BJ (cell line): Measurements from ENCODE around the gene MTARC2. TPM values are rescaled to one million over a fixed set of nuclear protein-coding genes. Genes with fewer than 3 reads are reported as not detected.

Experiments used
- CTCF ChIA-PET: fragments of 350-600 bp; formaldehyde crosslinking; extraction: SDS; loops from one replicate; lab custom pipeline; 2021; ENCODE audit warnings: antibody characterized with exemption, inconsistent platforms; lab: Yijun Ruan, JAX
- POLR2A ChIA-PET: fragments of 300-600 bp; sonication (Branson Sonifier 250); formaldehyde crosslinking; extraction: SDS; loops from one replicate; lab custom pipeline; 2021; ENCODE audit warnings: antibody characterized with exemption; lab: Charles Lee
- DNase-seq: peaks from one replicate; pipeline ENCODE4 v3.0.0-alpha.2; 2011; ENCODE audit warnings: low read depth
- H3K27me3 ChIP-seq: 2 replicates; pipeline ENCODE4 v1.6.0; 2011; ENCODE audit warnings: low read length; ENCODE audit not compliant: control insufficient read depth, insufficient read depth
- H3K36me3 ChIP-seq: 2 replicates; pipeline ENCODE4 v1.5.1; 2011; ENCODE audit warnings: low read length; ENCODE audit not compliant: control insufficient read depth, insufficient read depth
- H3K4me3 ChIP-seq: 2 replicates; pipeline ENCODE4 v1.5.1; 2011; ENCODE audit warnings: low read depth, mild to moderate bottlenecking, control low read depth, low read length
- CTCF ChIP-seq: IDR thresholded peaks from 2 replicates; pipeline ENCODE4 v1.5.1; 2011; ENCODE audit warnings: low read depth, mild to moderate bottlenecking, control low read depth, inconsistent platforms, low read length, moderate library complexity; ENCODE audit not compliant: insufficient read depth
- polyA plus RNA-seq: library from polyadenylated mRNA; depleted of rRNA; stranded (reverse); fragments of >200 nt; gene quantifications from 2 replicates; pipeline ENCODE4 v1.2.3, GENCODE V29; 2011

MTARC2 gene
- polyA plus RNA-seq, 1 experiment: 5.7 TPM

DNA sequence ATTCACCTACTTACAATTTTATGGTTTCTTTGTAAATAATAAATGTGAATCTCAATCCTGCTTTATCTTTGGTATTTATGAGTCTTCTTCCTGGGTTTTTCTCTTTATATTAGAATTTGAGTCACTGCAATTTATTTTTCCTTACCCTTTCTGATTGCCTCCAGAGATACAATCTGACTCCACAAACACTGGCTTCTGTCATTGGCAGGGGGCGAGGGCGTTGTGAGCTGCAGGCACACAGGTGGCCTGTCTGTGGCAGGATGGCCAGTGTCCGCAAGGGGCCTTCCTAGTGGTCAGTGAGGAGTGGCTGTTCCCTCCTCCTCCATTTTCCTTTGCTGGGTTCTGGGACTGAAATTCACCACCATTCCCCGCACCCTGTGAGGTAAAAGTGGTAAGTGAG, 36.6 kb downstream of the MTARC2 start:
- CTCF ChIA-PET: interaction anchor here (0.7 to 8.0 kb wide), 3 partner anchors 9 to 25 kb away, joined by 3 to 64 read pairs (median 9); no protein-coding TSS in a partner anchor
- Histone ChIP-seq H3K4me3 (no peak overlapping the region), H3K36me3 (no peaks in the 10 kb centered on the region), H3K27me3 (no peaks in the 10 kb centered on the region)
- no peak for TF ChIP-seq CTCF
- DNase-seq: no peak
- POLR2A ChIA-PET: no interaction called here

- ChIA-PET POLR2A (interaction anchor here (0.5 kb wide), 1 partner anchor 112 kb away, joined by 3 read pairs; no protein-coding TSS in a partner anchor), CTCF (interaction anchor here (0.6 to 8.0 kb wide), 5 partner anchors 10 to 495 kb away, joined by 3 to 64 read pairs (median 4); no protein-coding TSS in a partner anchor)
- Histone ChIP-seq H3K36me3 (no peaks in the 10 kb centered on the region), H3K4me3 (no peak overlapping the region), H3K27me3 (no peaks in the 10 kb centered on the region)
- DNase-seq: no peak
- TF ChIP-seq CTCF: no peak
These were observed 37.3 kb downstream of the MTARC2 start for GRCh38 chr1:220785166-220786056.

DNA sequence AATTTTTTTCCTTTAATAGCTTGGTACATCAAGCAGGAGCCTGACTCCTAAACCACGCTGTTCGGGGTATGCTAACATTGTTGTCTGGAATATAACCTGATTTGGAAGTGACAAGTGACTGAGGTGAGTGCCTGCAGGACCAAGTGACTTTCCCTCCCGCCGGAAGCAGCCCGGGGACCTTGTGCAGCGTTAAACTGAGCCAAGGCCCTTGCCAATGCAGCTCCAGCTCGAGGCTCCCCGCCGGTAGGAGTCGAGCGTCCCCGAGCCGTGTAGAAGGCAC, 37.9 kb downstream of the MTARC2 start:
- Histone ChIP-seq H3K27me3 (no peaks in the 10 kb centered on the region), H3K4me3 (no peak overlapping the region), H3K36me3 (no peaks in the 10 kb centered on the region)
- POLR2A ChIA-PET: interaction anchor here (0.5 kb wide), 1 partner anchor 112 kb away, joined by 3 read pairs; no protein-coding TSS in a partner anchor
- DNase-seq: no peak
- TF ChIP-seq CTCF: no peak
- CTCF ChIA-PET: interaction anchor here (0.6 to 8.0 kb wide), 4 partner anchors 10 to 496 kb away, joined by 3 to 64 read pairs (median 6); no protein-coding TSS in a partner anchor

GRCh38 chr1:220786337-220787068, 38.4 kb downstream of the MTARC2 start, which contains the start of gene MTARC1:
Gene MTARC1, plus strand, starts transcription at chr1:220786913. Its CDS starts 32 bp downstream, at chr1:220786945.
- Histone ChIP-seq H3K4me3 (peak within 1 kb of the TSS; percentile 41), H3K36me3 (no peaks in the 10 kb centered on the region), H3K27me3 (no peaks in the 10 kb centered on the region)
- POLR2A ChIA-PET: interaction anchor here (0.5 kb wide), 1 partner anchor 510 kb away, joined by 3 read pairs; no protein-coding TSS in a partner anchor
- DNase-seq: no peak
- TF ChIP-seq CTCF: no peak
- CTCF ChIA-PET: interaction anchor here (1.8 to 8.0 kb wide), 3 partner anchors 10 to 24 kb away, joined by 4 to 64 read pairs (median 9); no protein-coding TSS in a partner anchor
